Fibroblast of skin of left biceps (primary cell): ENCODE measurements around the gene TPD52L2.

ENCODE experiments used
- DNase-seq, 2 experiments: peaks; one replicate each; pipeline ENCODE4 v3.0.0-alpha.2; 2013; ENCODE audit warnings: low read depth in 2 of 2

TPD52L2 gene

GRCh38 chr20:63930971-63931553, 66.0 kb downstream of the TPD52L2 start:
- DNase-seq = no peak

DNA sequence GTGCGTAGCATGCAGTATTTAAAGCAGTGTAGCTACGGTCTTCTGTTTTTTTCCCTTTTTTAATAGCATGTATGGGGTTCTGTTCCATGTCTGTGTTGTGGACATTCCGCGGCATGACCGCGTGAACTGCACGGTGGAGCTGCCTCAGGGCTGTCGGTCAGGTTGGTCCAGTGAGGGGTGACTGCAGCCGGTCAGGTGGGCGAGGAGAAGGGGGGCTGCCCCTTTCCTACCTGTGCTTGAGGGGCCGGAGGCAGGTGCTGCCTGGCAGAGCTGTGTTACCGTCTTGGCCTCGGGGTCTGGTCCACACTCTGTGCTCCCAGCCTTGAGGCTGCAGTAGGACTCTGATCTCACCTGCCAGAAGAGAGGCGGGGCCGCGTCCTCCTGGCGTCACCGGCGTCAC, 66.7 kb downstream of the TPD52L2 start:
- no peak for DNase-seq

DNA sequence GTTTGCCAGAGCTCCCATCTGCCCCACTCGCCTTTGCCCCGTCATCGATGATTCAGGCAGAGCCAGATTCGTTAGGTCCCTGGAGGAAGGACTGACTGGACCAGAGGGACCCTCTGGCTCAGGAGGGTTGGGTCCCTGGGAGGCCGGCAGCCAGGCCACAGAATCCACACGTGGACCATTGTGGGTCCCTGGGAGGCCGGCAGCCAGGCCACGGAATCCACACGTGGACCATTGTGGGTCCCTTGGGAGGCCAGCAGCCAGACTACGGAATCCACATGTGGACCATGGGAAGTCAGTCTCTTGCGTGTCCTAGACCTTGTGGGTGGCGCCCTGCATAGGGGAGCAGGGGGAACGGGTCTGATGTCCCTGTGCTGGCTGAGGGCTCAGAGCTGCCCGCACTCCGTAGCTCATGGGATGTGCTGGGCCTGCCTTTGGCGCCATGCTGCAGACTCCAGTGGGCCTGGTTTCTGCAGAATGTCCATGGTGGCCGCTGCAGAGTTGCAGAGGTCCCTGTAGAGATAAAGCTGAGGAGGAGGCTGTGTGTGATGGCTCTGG, 67.6 kb downstream of the TPD52L2 start:
- no peak for DNase-seq

- no peak for DNase-seq
Measured at GRCh38 chr20:63933646-63934045, 68.6 kb downstream of the TPD52L2 start.

DNA sequence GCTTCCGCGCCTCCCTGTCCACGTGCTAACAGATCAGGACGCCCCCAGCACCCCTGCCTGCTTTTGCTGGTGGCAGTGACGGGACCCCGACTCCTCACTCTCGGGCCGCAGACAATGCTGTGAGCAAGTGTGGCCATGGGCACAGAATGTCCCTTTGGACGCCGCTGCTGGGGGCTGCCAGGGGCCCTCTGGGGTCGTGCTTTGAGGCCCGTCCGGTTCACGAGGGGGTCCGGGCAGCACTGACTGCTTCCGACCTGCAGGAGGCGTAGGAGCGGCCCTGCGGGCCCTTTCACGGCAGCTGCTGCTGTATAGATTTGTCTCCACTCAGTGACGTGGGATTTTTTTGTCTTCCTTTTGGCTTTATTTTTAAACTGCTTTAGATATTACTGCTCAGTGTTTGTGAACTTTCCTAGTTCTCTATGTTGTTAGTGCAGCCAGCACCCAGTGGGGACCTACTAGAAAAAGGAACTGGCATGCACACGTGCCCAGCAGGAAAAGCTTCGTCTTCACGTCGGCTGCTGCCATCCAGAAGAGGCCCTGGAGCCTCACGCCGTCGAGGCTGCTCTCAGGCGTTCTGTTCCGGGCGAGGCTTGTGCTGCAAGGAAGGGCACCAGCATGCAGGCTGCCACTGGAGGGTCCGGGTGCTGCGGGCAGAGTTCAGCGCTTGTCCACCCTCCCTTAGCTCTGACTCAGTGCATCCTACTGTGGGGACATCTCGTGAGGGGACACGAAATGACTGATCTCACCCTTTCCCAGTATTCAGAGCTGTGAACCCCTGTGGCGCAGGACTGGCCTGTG, 69.4 kb downstream of the TPD52L2 start:
- no peak for DNase-seq

GRCh38 chr20:63935447-63935846, 70.4 kb downstream of the TPD52L2 start:
- DNase-seq = no peak

GRCh38 chr20:63937596-63937995, 72.5 kb downstream of the TPD52L2 start:
- no peak for DNase-seq

DNA sequence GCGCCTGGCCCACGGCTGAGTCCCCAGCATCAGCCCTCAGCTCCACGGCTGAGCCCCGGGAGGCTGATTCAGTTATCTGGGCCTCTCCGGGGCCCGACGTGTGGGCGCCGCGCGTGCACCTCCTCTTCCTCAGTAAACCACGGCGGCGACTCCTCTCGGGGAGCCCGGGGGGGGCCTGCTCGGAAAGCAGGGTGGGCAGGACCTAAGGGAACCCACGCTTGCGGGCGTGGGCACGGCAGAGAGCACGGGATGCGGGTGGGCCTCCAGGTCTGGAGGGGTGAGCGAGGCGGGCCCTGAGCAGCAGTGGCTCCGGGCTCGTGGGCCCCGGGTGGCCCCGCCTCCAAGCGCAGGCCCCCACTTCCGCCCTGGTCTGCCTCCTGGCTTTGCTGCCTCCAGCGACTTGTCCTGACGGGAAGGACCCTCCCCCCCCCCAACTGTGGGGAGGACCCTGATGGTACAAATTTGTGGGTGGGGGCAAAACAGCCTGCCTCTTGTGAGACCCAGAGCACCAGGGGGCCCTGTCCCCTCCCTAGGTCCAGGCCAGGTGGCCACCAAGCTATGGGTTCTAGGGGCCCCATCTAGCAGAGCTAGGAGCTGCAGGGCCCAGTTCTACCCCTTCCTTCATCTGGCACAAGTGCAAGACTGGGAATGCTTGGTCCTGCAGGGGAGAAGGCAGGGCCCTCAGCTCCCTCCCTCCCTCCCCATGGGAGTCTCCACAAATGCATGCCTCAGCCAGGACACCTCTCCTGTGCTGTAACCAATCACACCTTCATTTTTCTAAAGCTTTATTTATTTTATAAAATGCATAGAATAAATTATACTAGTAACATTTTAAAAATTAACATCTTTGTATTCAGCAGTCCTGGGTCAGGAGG, 74.2 kb downstream of the TPD52L2 start:
- DNase-seq = no peak

DNA sequence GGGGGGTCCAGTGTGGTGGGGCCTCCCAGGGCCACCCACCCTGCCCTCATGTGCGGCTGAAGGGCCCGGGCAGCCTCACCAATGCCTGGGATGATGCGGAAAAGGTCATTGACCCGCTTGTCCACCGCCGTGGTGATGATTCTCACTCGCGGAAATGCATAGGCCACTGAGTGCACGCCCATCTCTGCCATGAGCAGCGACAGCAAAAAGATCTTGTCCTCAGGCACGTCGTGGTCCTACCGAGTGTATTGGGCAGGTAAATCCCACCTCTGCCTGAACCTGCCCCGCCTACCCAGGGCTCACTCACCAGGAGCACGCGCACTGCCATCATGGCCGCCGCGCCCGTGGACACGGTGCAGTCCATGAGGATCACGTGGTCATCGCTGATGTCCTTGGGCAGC, 75.0 kb downstream of the TPD52L2 start:
- DNase-seq = no peak

DNA sequence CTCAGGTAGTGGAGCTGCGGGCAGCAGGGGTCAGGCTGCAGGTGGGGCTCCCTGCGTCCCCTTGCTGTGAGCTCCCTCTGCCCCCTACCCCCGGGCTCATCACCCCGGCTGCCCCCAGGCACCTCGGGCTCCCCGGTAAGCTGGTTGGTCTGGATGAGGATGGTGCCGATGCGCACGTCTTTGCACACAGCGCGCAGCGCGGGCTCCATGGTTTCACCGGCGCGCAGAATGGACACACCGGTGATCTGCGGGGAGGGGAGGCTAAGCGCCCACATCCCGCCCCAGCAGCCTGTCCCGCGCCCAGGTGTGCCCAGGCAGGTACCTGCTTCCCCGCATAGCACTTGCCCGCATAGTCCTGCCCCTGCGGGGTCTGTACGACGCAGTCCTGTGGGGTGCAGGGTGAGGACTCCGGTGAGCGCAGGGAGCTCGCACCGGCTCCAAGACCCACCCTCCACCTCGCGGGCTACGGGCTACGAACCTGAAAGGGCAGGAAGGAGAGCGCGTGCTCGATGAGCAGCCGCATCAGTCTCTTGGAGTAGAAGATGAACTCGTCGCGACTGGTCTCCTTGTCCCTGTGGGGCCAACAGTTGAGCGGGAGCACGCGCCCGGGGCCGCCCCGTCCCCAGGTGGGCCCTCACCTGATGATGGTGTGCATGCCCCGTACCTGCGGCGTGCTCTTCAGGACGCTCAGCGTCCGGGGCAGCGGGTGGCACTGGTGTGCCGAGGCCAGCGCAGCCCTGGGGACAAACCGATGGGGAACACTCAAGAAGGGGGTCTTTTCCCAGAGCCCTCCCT, 75.6 kb downstream of the TPD52L2 start:
- DNase-seq = no peak
